ENCODE measurements around the gene MYCN. TPM values are rescaled to one million over a fixed set of nuclear protein-coding genes. Genes with fewer than 3 reads are reported as not detected.

Gene MYCN
- total RNA-seq, 1 experiment from 2014 or later, result 68.3 TPM

DNA sequence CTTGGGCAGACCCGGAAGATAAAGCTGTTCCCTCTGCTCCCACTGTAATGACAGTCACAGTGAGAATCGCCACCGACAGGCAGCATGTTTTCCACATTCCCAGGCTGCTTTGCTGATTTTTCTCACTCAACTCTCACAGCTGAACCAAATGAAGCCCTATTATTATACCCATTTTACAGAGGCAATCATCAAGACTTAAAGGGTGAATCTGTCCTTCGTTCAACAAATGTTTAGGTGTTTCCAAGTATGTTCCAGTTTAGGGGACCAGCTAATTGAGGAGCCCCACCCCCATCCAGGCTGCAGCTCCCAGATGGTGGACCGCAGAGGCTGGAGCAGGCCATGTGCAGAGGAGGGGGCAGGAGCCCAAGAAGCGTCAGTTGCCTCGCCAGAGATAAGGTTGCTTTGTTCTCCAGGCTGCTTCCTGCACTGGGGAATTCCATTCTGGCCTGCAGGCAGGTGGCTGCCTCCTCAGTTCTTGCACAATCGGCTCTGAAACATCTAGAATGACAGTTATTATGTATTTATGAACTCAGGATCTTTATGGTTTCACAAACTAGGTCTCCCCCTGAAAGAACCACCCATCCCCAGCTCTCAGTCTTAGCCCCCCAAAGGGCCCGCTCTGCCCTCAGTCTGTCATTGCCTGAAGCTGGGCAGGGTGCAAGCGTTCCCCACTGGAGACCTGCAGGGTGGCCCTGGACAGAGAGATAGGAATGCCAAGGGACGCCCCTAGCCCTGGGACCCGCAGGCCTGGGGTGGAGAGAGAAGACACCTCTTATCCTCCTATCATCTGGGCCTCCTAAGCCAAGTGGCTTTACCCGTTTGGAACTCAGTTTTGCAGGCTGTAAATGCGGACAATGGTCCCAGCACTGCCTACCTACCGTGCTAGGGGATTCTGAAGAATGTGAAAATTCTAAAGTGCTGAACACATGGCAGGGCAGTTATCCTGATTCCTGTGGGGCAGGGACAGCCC is 49.1 kb upstream of the MYCN start:
- H3K27me3 Mint-ChIP-seq (ENCODE audit: low read depth), result no peaks in the 10 kb centered on the region
- ATAC-seq, result peak; percentile 59

DNA sequence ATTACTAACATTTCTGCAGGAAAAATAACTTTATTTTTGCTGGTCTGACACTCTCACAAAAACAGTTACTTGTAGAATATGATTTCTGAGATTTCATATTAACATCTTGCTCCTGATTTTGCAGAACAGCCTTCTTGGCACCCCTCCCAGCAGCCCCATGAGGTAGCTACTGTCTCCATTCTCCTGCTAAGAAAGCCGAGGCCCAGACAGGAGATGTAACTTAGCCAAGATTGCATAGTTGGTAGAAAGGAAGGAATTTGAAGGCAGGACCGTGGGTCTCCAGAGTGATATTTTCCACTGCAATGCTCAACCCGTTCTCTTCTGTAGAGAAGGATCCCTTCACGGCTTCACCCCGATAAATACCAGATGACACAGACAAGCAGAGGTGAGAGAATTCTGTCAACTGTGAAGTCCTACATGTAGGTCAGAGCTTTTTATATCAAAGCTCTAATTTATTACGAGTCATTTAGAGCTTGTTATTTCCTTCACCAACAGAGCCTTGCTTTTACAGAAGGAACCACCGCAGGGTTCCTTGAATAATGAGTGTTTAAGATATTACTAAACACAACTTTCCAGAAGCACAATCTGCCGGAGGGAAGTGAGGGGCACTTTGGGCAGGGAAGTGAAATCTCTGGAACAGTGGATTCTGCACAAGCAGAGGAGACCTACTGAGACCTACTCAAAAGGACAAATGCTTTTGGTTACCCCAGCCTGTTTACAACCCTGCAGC is 48.0 kb upstream of the MYCN start:
- CTCF ChIA-PET, result interaction anchor here (1.4 kb wide), 1 partner anchor 142 kb away, joined by 3 read pairs; no protein-coding TSS in a partner anchor
- no peak for DNase-seq (ENCODE audit: low spot score)
- no peak for ATAC-seq
- H3K36me3 Mint-ChIP-seq, result peaks cover under 1% of the 10 kb centered on the region; the same call in 1 of the 2 replicates
- no peak overlapping the region for H3K4me3 Mint-ChIP-seq
- POLR2A ChIA-PET, result interaction anchor here (0.7 kb wide), 1 partner anchor 250 kb away, joined by 3 read pairs; no protein-coding TSS in a partner anchor
- no peaks in the 10 kb centered on the region for H3K27me3 Mint-ChIP-seq (ENCODE audit: low read depth)
- H3K27ac Mint-ChIP-seq, result no peak overlapping the region
- H3K9me3 Mint-ChIP-seq, result peaks cover 8% of the 10 kb centered on the region
- H3K4me1 Mint-ChIP-seq, result peaks cover 81% of the 10 kb centered on the region
- no peak for TF ChIP-seq ZNF671 (CRISPR knock-in tag; IDR thresholded peaks at IDR 0.05)
- no peak for TF ChIP-seq SMAD4 (CRISPR knock-in tag; IDR thresholded peaks at IDR 0.05)
- TF ChIP-seq, protein P1, sequence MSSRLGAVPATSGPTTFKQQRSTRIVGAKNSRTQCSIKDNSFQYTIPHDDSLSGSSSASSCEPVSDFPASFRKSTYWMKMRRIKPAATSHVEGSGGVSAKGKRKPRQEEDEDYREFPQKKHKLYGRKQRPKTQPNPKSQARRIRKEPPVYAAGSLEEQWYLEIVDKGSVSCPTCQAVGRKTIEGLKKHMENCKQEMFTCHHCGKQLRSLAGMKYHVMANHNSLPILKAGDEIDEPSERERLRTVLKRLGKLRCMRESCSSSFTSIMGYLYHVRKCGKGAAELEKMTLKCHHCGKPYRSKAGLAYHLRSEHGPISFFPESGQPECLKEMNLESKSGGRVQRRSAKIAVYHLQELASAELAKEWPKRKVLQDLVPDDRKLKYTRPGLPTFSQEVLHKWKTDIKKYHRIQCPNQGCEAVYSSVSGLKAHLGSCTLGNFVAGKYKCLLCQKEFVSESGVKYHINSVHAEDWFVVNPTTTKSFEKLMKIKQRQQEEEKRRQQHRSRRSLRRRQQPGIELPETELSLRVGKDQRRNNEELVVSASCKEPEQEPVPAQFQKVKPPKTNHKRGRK (CRISPR knock-in tag; IDR thresholded peaks at IDR 0.05; ENCODE audit: borderline replicate concordance), result no peak
- TF ChIP-seq, protein P2, sequence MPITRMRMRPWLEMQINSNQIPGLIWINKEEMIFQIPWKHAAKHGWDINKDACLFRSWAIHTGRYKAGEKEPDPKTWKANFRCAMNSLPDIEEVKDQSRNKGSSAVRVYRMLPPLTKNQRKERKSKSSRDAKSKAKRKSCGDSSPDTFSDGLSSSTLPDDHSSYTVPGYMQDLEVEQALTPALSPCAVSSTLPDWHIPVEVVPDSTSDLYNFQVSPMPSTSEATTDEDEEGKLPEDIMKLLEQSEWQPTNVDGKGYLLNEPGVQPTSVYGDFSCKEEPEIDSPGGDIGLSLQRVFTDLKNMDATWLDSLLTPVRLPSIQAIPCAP (CRISPR knock-in tag; IDR thresholded peaks at IDR 0.05), result no peak
- TF ChIP-seq, protein P3, sequence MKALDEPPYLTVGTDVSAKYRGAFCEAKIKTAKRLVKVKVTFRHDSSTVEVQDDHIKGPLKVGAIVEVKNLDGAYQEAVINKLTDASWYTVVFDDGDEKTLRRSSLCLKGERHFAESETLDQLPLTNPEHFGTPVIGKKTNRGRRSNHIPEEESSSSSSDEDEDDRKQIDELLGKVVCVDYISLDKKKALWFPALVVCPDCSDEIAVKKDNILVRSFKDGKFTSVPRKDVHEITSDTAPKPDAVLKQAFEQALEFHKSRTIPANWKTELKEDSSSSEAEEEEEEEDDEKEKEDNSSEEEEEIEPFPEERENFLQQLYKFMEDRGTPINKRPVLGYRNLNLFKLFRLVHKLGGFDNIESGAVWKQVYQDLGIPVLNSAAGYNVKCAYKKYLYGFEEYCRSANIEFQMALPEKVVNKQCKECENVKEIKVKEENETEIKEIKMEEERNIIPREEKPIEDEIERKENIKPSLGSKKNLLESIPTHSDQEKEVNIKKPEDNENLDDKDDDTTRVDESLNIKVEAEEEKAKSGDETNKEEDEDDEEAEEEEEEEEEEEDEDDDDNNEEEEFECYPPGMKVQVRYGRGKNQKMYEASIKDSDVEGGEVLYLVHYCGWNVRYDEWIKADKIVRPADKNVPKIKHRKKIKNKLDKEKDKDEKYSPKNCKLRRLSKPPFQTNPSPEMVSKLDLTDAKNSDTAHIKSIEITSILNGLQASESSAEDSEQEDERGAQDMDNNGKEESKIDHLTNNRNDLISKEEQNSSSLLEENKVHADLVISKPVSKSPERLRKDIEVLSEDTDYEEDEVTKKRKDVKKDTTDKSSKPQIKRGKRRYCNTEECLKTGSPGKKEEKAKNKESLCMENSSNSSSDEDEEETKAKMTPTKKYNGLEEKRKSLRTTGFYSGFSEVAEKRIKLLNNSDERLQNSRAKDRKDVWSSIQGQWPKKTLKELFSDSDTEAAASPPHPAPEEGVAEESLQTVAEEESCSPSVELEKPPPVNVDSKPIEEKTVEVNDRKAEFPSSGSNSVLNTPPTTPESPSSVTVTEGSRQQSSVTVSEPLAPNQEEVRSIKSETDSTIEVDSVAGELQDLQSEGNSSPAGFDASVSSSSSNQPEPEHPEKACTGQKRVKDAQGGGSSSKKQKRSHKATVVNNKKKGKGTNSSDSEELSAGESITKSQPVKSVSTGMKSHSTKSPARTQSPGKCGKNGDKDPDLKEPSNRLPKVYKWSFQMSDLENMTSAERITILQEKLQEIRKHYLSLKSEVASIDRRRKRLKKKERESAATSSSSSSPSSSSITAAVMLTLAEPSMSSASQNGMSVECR (CRISPR knock-in tag; IDR thresholded peaks at IDR 0.05; ENCODE audit: borderline replicate concordance), result no peak
- TF ChIP-seq EMX1 (CRISPR knock-in tag; IDR thresholded peaks at IDR 0.05), result no peak
- TF ChIP-seq, protein P4, sequence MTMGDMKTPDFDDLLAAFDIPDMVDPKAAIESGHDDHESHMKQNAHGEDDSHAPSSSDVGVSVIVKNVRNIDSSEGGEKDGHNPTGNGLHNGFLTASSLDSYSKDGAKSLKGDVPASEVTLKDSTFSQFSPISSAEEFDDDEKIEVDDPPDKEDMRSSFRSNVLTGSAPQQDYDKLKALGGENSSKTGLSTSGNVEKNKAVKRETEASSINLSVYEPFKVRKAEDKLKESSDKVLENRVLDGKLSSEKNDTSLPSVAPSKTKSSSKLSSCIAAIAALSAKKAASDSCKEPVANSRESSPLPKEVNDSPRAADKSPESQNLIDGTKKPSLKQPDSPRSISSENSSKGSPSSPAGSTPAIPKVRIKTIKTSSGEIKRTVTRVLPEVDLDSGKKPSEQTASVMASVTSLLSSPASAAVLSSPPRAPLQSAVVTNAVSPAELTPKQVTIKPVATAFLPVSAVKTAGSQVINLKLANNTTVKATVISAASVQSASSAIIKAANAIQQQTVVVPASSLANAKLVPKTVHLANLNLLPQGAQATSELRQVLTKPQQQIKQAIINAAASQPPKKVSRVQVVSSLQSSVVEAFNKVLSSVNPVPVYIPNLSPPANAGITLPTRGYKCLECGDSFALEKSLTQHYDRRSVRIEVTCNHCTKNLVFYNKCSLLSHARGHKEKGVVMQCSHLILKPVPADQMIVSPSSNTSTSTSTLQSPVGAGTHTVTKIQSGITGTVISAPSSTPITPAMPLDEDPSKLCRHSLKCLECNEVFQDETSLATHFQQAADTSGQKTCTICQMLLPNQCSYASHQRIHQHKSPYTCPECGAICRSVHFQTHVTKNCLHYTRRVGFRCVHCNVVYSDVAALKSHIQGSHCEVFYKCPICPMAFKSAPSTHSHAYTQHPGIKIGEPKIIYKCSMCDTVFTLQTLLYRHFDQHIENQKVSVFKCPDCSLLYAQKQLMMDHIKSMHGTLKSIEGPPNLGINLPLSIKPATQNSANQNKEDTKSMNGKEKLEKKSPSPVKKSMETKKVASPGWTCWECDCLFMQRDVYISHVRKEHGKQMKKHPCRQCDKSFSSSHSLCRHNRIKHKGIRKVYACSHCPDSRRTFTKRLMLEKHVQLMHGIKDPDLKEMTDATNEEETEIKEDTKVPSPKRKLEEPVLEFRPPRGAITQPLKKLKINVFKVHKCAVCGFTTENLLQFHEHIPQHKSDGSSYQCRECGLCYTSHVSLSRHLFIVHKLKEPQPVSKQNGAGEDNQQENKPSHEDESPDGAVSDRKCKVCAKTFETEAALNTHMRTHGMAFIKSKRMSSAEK (CRISPR knock-in tag; IDR thresholded peaks at IDR 0.05; ENCODE audit: borderline replicate concordance), result no peak
- TF ChIP-seq, protein P5, sequence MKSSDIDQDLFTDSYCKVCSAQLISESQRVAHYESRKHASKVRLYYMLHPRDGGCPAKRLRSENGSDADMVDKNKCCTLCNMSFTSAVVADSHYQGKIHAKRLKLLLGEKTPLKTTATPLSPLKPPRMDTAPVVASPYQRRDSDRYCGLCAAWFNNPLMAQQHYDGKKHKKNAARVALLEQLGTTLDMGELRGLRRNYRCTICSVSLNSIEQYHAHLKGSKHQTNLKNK (CRISPR knock-in tag; IDR thresholded peaks at IDR 0.05), result no peak

More for the DNA sequence above, 49.1 kb upstream of the MYCN start:
- Mint-ChIP-seq H3K4me1 (peaks cover 76% of the 10 kb centered on the region), H3K9me3 (no peaks in the 10 kb centered on the region), H3K4me3 (no peak overlapping the region), H3K27ac (no peak overlapping the region), H3K36me3 (no peaks in the 10 kb centered on the region)
- ChIA-PET CTCF (interaction anchor here (1.4 kb wide), 1 partner anchor 143 kb away, joined by 3 read pairs; no protein-coding TSS in a partner anchor), POLR2A (no interaction called here)
- DNase-seq (ENCODE audit: low spot score), result no peak
- TF ChIP-seq ZNF121 (CRISPR knock-in tag; IDR thresholded peaks at IDR 0.05) (0 out of 2 replicates have a peak, but pooled peaks have one; percentile 12), HMGA2 (CRISPR knock-in tag; IDR thresholded peaks at IDR 0.05) (no peak), GTF2I (CRISPR knock-in tag; conservative IDR thresholded peaks at IDR 0.05) (peak; percentile 88; the same call in 1 of the 2 replicates), SP1 (CRISPR knock-in tag; conservative IDR thresholded peaks at IDR 0.05) (0 out of 2 replicates have a peak, but pooled peaks have one; percentile 10)
- TF ChIP-seq, protein P6, sequence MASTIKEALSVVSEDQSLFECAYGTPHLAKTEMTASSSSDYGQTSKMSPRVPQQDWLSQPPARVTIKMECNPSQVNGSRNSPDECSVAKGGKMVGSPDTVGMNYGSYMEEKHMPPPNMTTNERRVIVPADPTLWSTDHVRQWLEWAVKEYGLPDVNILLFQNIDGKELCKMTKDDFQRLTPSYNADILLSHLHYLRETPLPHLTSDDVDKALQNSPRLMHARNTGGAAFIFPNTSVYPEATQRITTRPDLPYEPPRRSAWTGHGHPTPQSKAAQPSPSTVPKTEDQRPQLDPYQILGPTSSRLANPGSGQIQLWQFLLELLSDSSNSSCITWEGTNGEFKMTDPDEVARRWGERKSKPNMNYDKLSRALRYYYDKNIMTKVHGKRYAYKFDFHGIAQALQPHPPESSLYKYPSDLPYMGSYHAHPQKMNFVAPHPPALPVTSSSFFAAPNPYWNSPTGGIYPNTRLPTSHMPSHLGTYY (CRISPR knock-in tag; IDR thresholded peaks at IDR 0.05), result no peak
- TF ChIP-seq, protein P1 (CRISPR knock-in tag; IDR thresholded peaks at IDR 0.05; ENCODE audit: borderline replicate concordance), result no peak
- TF ChIP-seq, protein P7, sequence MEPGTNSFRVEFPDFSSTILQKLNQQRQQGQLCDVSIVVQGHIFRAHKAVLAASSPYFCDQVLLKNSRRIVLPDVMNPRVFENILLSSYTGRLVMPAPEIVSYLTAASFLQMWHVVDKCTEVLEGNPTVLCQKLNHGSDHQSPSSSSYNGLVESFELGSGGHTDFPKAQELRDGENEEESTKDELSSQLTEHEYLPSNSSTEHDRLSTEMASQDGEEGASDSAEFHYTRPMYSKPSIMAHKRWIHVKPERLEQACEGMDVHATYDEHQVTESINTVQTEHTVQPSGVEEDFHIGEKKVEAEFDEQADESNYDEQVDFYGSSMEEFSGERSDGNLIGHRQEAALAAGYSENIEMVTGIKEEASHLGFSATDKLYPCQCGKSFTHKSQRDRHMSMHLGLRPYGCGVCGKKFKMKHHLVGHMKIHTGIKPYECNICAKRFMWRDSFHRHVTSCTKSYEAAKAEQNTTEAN (CRISPR knock-in tag; IDR thresholded peaks at IDR 0.05), result peak; percentile 36; the same call in 1 of the 2 replicates

All from WTC11 (cell line).